ENCODE results near the gene HSD17B13. TPM values are rescaled to one million over a fixed set of nuclear protein-coding genes. Genes with fewer than 3 reads are reported as not detected.

HSD17B13 gene
- total and polyA plus RNA-seq, 2 of the 13 experiments (the other 11 are each of a cell fraction or from before 2014, with no cell fraction given) = 0.04 to 0.15 TPM

DNA sequence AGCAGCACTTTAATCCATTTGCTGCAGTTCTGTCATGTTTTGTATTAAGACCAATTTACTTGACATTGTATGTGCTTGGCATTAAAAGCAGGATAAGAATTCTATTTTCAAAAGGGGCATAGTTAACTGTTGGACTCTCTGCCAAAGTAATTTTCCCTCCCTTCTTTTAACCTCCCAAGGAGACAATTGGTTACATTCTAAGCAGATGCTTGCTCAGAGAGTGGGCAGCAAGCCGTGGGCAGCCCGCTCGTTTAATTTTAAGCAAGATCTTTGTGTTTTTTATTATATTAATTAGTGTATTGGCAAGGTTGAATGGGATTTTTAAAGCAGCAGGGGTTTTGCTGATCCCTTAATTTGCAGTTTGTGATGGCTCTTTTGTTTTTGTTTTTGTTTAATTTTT, 65.2 kb downstream of the HSD17B13 start (continued):
- TF ChIP-seq ZC3H13 (CRISPR knock-in tag; IDR thresholded peaks at IDR 0.05) (no peak), ZNF572 (CRISPR knock-in tag; IDR thresholded peaks at IDR 0.05) (no peak), ZNF720 (CRISPR knock-in tag; IDR thresholded peaks at IDR 0.05) (no peak)
- TF ChIP-seq, protein P1, sequence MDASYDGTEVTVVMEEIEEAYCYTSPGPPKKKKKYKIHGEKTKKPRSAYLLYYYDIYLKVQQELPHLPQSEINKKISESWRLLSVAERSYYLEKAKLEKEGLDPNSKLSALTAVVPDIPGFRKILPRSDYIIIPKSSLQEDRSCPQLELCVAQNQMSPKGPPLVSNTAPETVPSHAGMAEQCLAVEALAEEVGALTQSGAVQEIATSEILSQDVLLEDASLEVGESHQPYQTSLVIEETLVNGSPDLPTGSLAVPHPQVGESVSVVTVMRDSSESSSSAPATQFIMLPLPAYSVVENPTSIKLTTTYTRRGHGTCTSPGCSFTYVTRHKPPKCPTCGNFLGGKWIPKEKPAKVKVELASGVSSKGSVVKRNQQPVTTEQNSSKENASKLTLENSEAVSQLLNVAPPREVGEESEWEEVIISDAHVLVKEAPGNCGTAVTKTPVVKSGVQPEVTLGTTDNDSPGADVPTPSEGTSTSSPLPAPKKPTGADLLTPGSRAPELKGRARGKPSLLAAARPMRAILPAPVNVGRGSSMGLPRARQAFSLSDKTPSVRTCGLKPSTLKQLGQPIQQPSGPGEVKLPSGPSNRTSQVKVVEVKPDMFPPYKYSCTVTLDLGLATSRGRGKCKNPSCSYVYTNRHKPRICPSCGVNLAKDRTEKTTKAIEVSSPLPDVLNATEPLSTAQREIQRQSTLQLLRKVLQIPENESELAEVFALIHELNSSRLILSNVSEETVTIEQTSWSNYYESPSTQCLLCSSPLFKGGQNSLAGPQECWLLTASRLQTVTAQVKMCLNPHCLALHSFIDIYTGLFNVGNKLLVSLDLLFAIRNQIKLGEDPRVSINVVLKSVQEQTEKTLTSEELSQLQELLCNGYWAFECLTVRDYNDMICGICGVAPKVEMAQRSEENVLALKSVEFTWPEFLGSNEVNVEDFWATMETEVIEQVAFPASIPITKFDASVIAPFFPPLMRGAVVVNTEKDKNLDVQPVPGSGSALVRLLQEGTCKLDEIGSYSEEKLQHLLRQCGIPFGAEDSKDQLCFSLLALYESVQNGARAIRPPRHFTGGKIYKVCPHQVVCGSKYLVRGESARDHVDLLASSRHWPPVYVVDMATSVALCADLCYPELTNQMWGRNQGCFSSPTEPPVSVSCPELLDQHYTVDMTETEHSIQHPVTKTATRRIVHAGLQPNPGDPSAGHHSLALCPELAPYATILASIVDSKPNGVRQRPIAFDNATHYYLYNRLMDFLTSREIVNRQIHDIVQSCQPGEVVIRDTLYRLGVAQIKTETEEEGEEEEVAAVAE (CRISPR knock-in tag; IDR thresholded peaks at IDR 0.05; ENCODE audit: borderline replicate concordance) = no peak

DNA sequence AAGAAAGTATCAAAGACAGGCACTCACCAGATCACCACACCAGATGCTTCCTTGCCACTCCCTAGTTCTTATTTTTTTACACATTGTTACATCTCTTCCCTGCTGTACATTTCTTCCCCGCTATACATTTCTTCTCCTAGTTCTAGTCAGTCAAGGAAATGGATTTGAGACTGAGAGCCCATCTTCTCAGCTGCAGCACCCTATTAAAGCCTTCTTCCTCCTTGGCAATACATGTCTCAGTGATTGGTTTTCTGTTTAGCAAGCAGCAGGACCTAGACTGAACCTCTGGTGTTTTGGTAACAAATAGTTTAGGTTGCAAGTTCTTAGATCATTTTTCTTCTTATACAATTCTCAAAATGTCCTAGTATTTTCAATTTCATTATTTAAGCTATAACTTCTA, 66.9 kb downstream of the HSD17B13 start:
- H3K4me1 ChIP-seq (ENCODE audit: insufficient read depth, low read length) = no peaks in the 10 kb centered on the region
- DNase-seq (ENCODE audit: low spot score) (no peak), FAIRE-seq (no peak), ATAC-seq (no peak)
- H3K9ac ChIP-seq (ENCODE audit: insufficient read depth, low read depth, low read length) = no peak overlapping the region
- H3K9me3 ChIP-seq (ENCODE audit: low read length) = no peaks in the 10 kb centered on the region
- no peaks in the 10 kb centered on the region for H3K36me3 ChIP-seq (replicated peaks in 1 of 2; ENCODE audit: control insufficient read depth in 1 of 2, insufficient read depth in 2 of 2, low read length in 2 of 2)
- intact Hi-C loops (cut with micrococcal nuclease; ENCODE audit: unreplicated experiment) = no loop called here
- no peaks in the 10 kb centered on the region for H3K79me2 ChIP-seq (ENCODE audit: insufficient read depth, low read length)
- TF ChIP-seq RAD21 (CRISPR knock-in tag; IDR thresholded peaks at IDR 0.05) = no peak
- no peak for TF ChIP-seq ZNF34 (CRISPR knock-in tag; IDR thresholded peaks at IDR 0.05; ENCODE audit: borderline replicate concordance)
- TF ChIP-seq ZNF124 (CRISPR knock-in tag; IDR thresholded peaks at IDR 0.05) = peak; percentile 77; the same call in 1 of the 2 replicates
- no peak overlapping the region for H2AFZ ChIP-seq (ENCODE audit: low read length)
- in situ Hi-C loops (cut with HindIII; ENCODE audit: extremely low pct_ligation_motif_present, low pct_unique_long_range_greater_than_20kb) = loop anchor here (25.0 kb wide), 1 partner anchor 582 kb away; the partner anchor contains the start of gene MEPE
- ChIA-PET CTCF (ENCODE audit: low intra/inter-chr PET ratio, low total read pairs) (no interaction called here), POLR2A (no interaction called here)
- no peaks in the 10 kb centered on the region; a peak in 1 of 5 replicates for H3K27me3 ChIP-seq (ENCODE audit: control insufficient read depth in 1 of 2, insufficient read depth in 2 of 2, low read length in 2 of 2)
- WGBS (ENCODE audit: low lambda C conversion rate) = 0% methylated on average over 1 of the region's 1 CpG
- no peak overlapping the region for H3K27ac ChIP-seq (ENCODE audit: extremely low read length, insufficient read depth, low read length)
- H4K20me1 ChIP-seq (ENCODE audit: insufficient read depth, low read length) = no peaks in the 10 kb centered on the region
- H3K4me2 ChIP-seq (ENCODE audit: low read depth, low read length) = no peak overlapping the region
- no TSS peak for BruUV-seq (replicated peaks)
- H3K4me3 ChIP-seq (replicated peaks in 1 of 3; ENCODE audit: insufficient read depth in 1 of 3, low read depth in 2 of 3, low read length in 3 of 3) = no peak overlapping the region

Small RNAs within 50 kb of the gene (microRNA-seq; reads per million reads assigned to microRNA genes)
- gene MIR5705 = not detected

Small RNAs within 50 kb of the gene (small RNA-seq; reads per million reads assigned to genes)
- 0 reads per million in 3 experiments for gene MIR5705 (ENCODE audit: insufficient read depth in 2 of 3, insufficient read length in 3 of 3, low read depth in 2 of 3, low replicate concordance in 1 of 3)

Other genes with a start within 250 kb of the HSD17B13 start
- 11.7 and 18.4 TPM in 2 replicates for gene KLHL8, start 102.3 kb downstream of the HSD17B13 start, total RNA-seq (2016; rRNA removed; fragmentation: Illumina TruSeq; extraction: Trizol)
- gene KLHL8, start 102.3 kb downstream of the HSD17B13 start, polyA plus RNA-seq (2011; rRNA removed) = 2.6 and 2.8 TPM in 2 replicates
- gene HSD17B11, start 68.3 kb upstream of the HSD17B13 start, total RNA-seq (2016; rRNA removed; fragmentation: Illumina TruSeq; extraction: Trizol) = 120 and 158 TPM in 2 replicates
- 99.1 and 121 TPM in 2 replicates for gene HSD17B11, start 68.3 kb upstream of the HSD17B13 start, polyA plus RNA-seq (2011; rRNA removed)
- gene NUDT9, start 99.7 kb upstream of the HSD17B13 start, total RNA-seq (2016; rRNA removed; fragmentation: Illumina TruSeq; extraction: Trizol) = 9.7 and 10.4 TPM in 2 replicates
- 11.2 and 12.3 TPM in 2 replicates for gene NUDT9, start 99.7 kb upstream of the HSD17B13 start, polyA plus RNA-seq (2011; rRNA removed)
- 0.04 TPM in 1 of 2 replicates, not detected in the other for gene SPARCL1, start 206.5 kb upstream of the HSD17B13 start, total RNA-seq (2016; rRNA removed; fragmentation: Illumina TruSeq; extraction: Trizol)
- not detected in 2 replicates for gene SPARCL1, start 206.5 kb upstream of the HSD17B13 start, polyA plus RNA-seq (2011; rRNA removed)